MM.1S (cell line): Measurements from ENCODE around the gene PLSCR2.

Source experiments
- CTCF ChIP-seq: fragments of 300-600 bp; sonication (generic); IDR thresholded peaks from 2 replicates; pipeline ENCODE4 v1.5.1; 2016; ENCODE audit warnings: antibody characterized with exemption, low read length, mixed read lengths
- EZH2 ChIP-seq: fragments of 300-600 bp; sonication (generic); optimal IDR thresholded peaks from 2 replicates; pipeline ENCODE3; 2017; ENCODE audit warnings: low read depth, mild to moderate bottlenecking, antibody characterized with exemption, low read length, mixed read lengths
- EZH2phosphoT487 ChIP-seq: fragments of 300-600 bp; sonication (generic); IDR thresholded peaks from 2 replicates; pipeline ENCODE4 v1.6.1; 2018; ENCODE audit warnings: antibody characterized with exemption, low read length

- TF ChIP-seq CTCF (no peak), EZH2 (no peak), EZH2phosphoT487 (no peak)
Measured at GRCh38 chr3:146449613-146450012, 19.7 kb downstream of the PLSCR2 start.
